HEK293 (cell line): Measurements from ENCODE around the gene TMEM42.

ENCODE experiments used
- BCL11B ChIP-seq: fragments of 450-650 bp; formaldehyde crosslinking; IDR thresholded peaks from 2 replicates; pipeline ENCODE4 v1.5.1; 2016; ENCODE audit warnings: low read depth, missing biosample characterization, missing genetic modification characterization
- RBAK ChIP-seq: fragments of 450-650 bp; formaldehyde crosslinking; IDR thresholded peaks from 2 replicates; pipeline ENCODE4 v1.5.1; 2016; ENCODE audit warnings: missing biosample characterization, missing genetic modification characterization
- SALL2 ChIP-seq: fragments of 450-650 bp; formaldehyde crosslinking; IDR thresholded peaks from 2 replicates; pipeline ENCODE4 v1.5.0; 2017; ENCODE audit warnings: missing biosample characterization, mild to moderate bottlenecking, missing genetic modification characterization, borderline replicate concordance
- YY1 ChIP-seq: fragments of 450-650 bp; formaldehyde crosslinking; IDR thresholded peaks from 2 replicates; pipeline ENCODE4 v1.5.1; 2018; ENCODE audit warnings: missing biosample characterization, missing genetic modification characterization
- ZNF311 ChIP-seq: fragments of 450-650 bp; formaldehyde crosslinking; IDR thresholded peaks from 2 replicates; pipeline ENCODE4 v1.5.1; 2017; ENCODE audit warnings: missing biosample characterization, missing genetic modification characterization, borderline replicate concordance
- ZNF549 ChIP-seq: fragments of 450-650 bp; IDR thresholded peaks from 2 replicates; pipeline ENCODE4 v1.5.1; 2018; ENCODE audit warnings: missing biosample characterization, missing genetic modification characterization, mild to moderate bottlenecking, inconsistent platforms, moderate library complexity
- TF ChIP-seq, protein P1 (sequence below): fragments of 450-650 bp; formaldehyde crosslinking; IDR thresholded peaks from 2 replicates; pipeline ENCODE4 v1.5.1; 2016; ENCODE audit warnings: missing biosample characterization, missing genetic modification characterization
- TF ChIP-seq, protein P2 (sequence below): fragments of 450-650 bp; formaldehyde crosslinking; IDR thresholded peaks from 2 replicates; pipeline ENCODE4 v1.5.1; 2016; ENCODE audit warnings: missing biosample characterization, missing genetic modification characterization, borderline replicate concordance
- TF ChIP-seq, protein P3 (sequence below): fragments of 450-650 bp; formaldehyde crosslinking; IDR thresholded peaks from 2 replicates; pipeline ENCODE4 v1.5.1; 2016; ENCODE audit warnings: missing biosample characterization, missing genetic modification characterization

DNA sequence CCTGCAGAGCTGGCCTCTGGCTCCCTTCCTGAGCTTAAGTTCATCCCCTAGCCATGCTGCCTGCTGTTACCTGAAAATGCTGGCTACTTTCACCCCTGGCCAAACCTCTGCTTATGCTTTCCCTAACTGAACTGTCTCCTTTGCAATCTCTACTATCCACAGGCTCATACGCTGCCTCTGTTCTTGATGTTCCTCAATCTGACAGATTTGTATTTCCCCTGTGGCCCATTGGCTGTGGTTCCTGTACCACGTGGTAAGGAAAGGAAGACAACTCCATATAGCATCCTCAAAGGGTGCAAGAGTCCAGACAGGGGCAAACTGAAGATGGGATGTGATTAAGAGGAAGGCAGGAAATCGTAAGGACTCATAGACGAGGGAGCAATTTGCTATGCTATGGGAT, 45.9 kb downstream of the TMEM42 start:
- TF ChIP-seq, protein P1, sequence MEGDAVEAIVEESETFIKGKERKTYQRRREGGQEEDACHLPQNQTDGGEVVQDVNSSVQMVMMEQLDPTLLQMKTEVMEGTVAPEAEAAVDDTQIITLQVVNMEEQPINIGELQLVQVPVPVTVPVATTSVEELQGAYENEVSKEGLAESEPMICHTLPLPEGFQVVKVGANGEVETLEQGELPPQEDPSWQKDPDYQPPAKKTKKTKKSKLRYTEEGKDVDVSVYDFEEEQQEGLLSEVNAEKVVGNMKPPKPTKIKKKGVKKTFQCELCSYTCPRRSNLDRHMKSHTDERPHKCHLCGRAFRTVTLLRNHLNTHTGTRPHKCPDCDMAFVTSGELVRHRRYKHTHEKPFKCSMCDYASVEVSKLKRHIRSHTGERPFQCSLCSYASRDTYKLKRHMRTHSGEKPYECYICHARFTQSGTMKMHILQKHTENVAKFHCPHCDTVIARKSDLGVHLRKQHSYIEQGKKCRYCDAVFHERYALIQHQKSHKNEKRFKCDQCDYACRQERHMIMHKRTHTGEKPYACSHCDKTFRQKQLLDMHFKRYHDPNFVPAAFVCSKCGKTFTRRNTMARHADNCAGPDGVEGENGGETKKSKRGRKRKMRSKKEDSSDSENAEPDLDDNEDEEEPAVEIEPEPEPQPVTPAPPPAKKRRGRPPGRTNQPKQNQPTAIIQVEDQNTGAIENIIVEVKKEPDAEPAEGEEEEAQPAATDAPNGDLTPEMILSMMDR: no peak
- no peak for TF ChIP-seq BCL11B (tag by site-specific recombination)
- no peak for TF ChIP-seq ZNF311 (tag by site-specific recombination)
- no peak for TF ChIP-seq YY1 (tag by site-specific recombination)
- TF ChIP-seq, protein P2, sequence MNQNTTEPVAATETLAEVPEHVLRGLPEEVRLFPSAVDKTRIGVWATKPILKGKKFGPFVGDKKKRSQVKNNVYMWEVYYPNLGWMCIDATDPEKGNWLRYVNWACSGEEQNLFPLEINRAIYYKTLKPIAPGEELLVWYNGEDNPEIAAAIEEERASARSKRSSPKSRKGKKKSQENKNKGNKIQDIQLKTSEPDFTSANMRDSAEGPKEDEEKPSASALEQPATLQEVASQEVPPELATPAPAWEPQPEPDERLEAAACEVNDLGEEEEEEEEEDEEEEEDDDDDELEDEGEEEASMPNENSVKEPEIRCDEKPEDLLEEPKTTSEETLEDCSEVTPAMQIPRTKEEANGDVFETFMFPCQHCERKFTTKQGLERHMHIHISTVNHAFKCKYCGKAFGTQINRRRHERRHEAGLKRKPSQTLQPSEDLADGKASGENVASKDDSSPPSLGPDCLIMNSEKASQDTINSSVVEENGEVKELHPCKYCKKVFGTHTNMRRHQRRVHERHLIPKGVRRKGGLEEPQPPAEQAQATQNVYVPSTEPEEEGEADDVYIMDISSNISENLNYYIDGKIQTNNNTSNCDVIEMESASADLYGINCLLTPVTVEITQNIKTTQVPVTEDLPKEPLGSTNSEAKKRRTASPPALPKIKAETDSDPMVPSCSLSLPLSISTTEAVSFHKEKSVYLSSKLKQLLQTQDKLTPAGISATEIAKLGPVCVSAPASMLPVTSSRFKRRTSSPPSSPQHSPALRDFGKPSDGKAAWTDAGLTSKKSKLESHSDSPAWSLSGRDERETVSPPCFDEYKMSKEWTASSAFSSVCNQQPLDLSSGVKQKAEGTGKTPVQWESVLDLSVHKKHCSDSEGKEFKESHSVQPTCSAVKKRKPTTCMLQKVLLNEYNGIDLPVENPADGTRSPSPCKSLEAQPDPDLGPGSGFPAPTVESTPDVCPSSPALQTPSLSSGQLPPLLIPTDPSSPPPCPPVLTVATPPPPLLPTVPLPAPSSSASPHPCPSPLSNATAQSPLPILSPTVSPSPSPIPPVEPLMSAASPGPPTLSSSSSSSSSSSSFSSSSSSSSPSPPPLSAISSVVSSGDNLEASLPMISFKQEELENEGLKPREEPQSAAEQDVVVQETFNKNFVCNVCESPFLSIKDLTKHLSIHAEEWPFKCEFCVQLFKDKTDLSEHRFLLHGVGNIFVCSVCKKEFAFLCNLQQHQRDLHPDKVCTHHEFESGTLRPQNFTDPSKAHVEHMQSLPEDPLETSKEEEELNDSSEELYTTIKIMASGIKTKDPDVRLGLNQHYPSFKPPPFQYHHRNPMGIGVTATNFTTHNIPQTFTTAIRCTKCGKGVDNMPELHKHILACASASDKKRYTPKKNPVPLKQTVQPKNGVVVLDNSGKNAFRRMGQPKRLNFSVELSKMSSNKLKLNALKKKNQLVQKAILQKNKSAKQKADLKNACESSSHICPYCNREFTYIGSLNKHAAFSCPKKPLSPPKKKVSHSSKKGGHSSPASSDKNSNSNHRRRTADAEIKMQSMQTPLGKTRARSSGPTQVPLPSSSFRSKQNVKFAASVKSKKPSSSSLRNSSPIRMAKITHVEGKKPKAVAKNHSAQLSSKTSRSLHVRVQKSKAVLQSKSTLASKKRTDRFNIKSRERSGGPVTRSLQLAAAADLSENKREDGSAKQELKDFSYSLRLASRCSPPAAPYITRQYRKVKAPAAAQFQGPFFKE (tag by site-specific recombination): no peak
- TF ChIP-seq, protein P3, sequence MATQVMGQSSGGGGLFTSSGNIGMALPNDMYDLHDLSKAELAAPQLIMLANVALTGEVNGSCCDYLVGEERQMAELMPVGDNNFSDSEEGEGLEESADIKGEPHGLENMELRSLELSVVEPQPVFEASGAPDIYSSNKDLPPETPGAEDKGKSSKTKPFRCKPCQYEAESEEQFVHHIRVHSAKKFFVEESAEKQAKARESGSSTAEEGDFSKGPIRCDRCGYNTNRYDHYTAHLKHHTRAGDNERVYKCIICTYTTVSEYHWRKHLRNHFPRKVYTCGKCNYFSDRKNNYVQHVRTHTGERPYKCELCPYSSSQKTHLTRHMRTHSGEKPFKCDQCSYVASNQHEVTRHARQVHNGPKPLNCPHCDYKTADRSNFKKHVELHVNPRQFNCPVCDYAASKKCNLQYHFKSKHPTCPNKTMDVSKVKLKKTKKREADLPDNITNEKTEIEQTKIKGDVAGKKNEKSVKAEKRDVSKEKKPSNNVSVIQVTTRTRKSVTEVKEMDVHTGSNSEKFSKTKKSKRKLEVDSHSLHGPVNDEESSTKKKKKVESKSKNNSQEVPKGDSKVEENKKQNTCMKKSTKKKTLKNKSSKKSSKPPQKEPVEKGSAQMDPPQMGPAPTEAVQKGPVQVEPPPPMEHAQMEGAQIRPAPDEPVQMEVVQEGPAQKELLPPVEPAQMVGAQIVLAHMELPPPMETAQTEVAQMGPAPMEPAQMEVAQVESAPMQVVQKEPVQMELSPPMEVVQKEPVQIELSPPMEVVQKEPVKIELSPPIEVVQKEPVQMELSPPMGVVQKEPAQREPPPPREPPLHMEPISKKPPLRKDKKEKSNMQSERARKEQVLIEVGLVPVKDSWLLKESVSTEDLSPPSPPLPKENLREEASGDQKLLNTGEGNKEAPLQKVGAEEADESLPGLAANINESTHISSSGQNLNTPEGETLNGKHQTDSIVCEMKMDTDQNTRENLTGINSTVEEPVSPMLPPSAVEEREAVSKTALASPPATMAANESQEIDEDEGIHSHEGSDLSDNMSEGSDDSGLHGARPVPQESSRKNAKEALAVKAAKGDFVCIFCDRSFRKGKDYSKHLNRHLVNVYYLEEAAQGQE: no peak
- TF ChIP-seq ZNF549 (tag by site-specific recombination): no peak
- no peak for TF ChIP-seq SALL2 (tag by site-specific recombination)
- TF ChIP-seq RBAK: no peak
